Measurements from ENCODE around the gene GPR153. TPM values are rescaled to one million over a fixed set of nuclear protein-coding genes. Genes with fewer than 3 reads are reported as not detected.

The GPR153 gene
- total RNA-seq (1 to 10 TPM in 1 of 2 donors, under 1 TPM in 1; 0.37 to 5.9 TPM), polyA plus RNA-seq (1 to 10 TPM; 2.2 to 3.3 TPM)

GRCh38 chr1:6260961-6261614 is at the start of gene GPR153:
TSS of gene GPR153 (minus strand) at chr1:6261098. CDS start at chr1:6254905, 6,193 bp downstream.
- 2% methylated on average over 78 of the region's 78 CpGs for WGBS
- H3K9me3 ChIP-seq (ENCODE audit: control insufficient read depth in 4 of 4, low read length in 3 of 4) = no peaks in the 10 kb centered on the region
- peak within 1 kb of the TSS in 2 of 3 donors; percentile 47 to 67 for H3K4me3 ChIP-seq (ENCODE audit: low read depth in 1 of 3, low read length in 3 of 3)
- no peak for DNase-seq (ENCODE audit: low spot score)
- H3K4me1 ChIP-seq (ENCODE audit: control insufficient read depth in 4 of 4, insufficient read depth in 4 of 4, low read length in 3 of 4) = peaks cover 11 to 27% (median 20%) of the 10 kb centered on the region in 4 donors
- no peak within 1 kb of the TSS for H3K9ac ChIP-seq (ENCODE audit: low read depth in 1 of 2, low read length in 2 of 2)
- no peaks in the 10 kb centered on the region for H3K36me3 ChIP-seq (ENCODE audit: control insufficient read depth in 4 of 4, insufficient read depth in 3 of 4, low read depth in 1 of 4, low read length in 3 of 4)
- no peak within 1 kb of the TSS for H3K27ac ChIP-seq (ENCODE audit: low read depth in 1 of 2, low read length in 2 of 2)
- TF ChIP-seq MAX (IDR thresholded peaks at IDR 0.05) (no peak), ATF3 (IDR thresholded peaks at IDR 0.05) (no peak), REST (IDR thresholded peaks at IDR 0.05) (no peak), ZBTB33 (IDR thresholded peaks at IDR 0.05) (no peak), EGR1 (IDR thresholded peaks at IDR 0.05; ENCODE audit: low read depth in 2 of 2) (no peak), RXRA (IDR thresholded peaks at IDR 0.05) (no peak), RAD21 (IDR thresholded peaks at IDR 0.05) (no peak), NR2F2 (IDR thresholded peaks at IDR 0.05) (no peak), FOXA1 (IDR thresholded peaks at IDR 0.05) (no peak)
- H3K27me3 ChIP-seq (ENCODE audit: control insufficient read depth in 4 of 4, insufficient read depth in 4 of 4, low read length in 3 of 4) = no peaks in the 10 kb centered on the region

- WGBS = 96% methylated on average over 9 of the region's 9 CpGs
- Histone ChIP-seq H3K36me3 (ENCODE audit: control insufficient read depth in 4 of 4, insufficient read depth in 3 of 4, low read depth in 1 of 4, low read length in 3 of 4) (peaks cover 0 to 7% (median 2%) of the 10 kb centered on the region in 4 donors), H3K27ac (ENCODE audit: low read depth in 1 of 2, low read length in 2 of 2) (no peak overlapping the region), H3K4me1 (ENCODE audit: control insufficient read depth in 4 of 4, insufficient read depth in 4 of 4, low read length in 3 of 4) (no peaks in the 10 kb centered on the region), H3K27me3 (ENCODE audit: control insufficient read depth in 4 of 4, insufficient read depth in 4 of 4, low read length in 3 of 4) (no peaks in the 10 kb centered on the region), H3K9me3 (ENCODE audit: control insufficient read depth in 4 of 4, low read length in 3 of 4) (no peaks in the 10 kb centered on the region), H3K9ac (ENCODE audit: low read depth in 1 of 2, low read length in 2 of 2) (no peak overlapping the region), H3K4me3 (ENCODE audit: low read depth in 1 of 3, low read length in 3 of 3) (no peak overlapping the region)
- no peak for DNase-seq (ENCODE audit: low spot score)
- TF ChIP-seq ZBTB33 (IDR thresholded peaks at IDR 0.05) (no peak), YY1 (IDR thresholded peaks at IDR 0.05) (no peak), HNF4G (IDR thresholded peaks at IDR 0.05) (no peak), TAF1 (conservative IDR thresholded peaks at IDR 0.05) (no peak), FOXA1 (IDR thresholded peaks at IDR 0.05) (no peak), ATF3 (IDR thresholded peaks at IDR 0.05) (no peak), JUND (IDR thresholded peaks at IDR 0.05) (no peak), EGR1 (IDR thresholded peaks at IDR 0.05; ENCODE audit: low read depth in 2 of 2) (no peak), FOXA2 (IDR thresholded peaks at IDR 0.05) (no peak), NR2F2 (IDR thresholded peaks at IDR 0.05) (no peak), HNF4A (conservative IDR thresholded peaks at IDR 0.05) (no peak), CTCF (IDR thresholded peaks at IDR 0.05; ENCODE audit: low read depth, low read length, missing input control) (no peak), MAX (IDR thresholded peaks at IDR 0.05) (no peak), GABPA (IDR thresholded peaks at IDR 0.05 in 1 of 2, conservative IDR thresholded peaks at IDR 0.05 in 1 of 2) (no peak), SP1 (IDR thresholded peaks at IDR 0.05) (no peak)
Observed at GRCh38 chr1:6310116-6310848, 49.4 kb upstream of the GPR153 start.

Measured in liver (tissue), 9 donors.